Activated naive CD8-positive, alpha-beta T cell treated with anti-CD3 and anti-CD28 coated beads, Interleukin-2, amount 10 ng/mL, durations not matched to agents 7 days and 5 days (primary cell): ENCODE measurements around the gene CDS2. TPM values are rescaled to one million over a fixed set of nuclear protein-coding genes. Genes with fewer than 3 reads are reported as not detected.

Experiments
- ATAC-seq: fragments of 150-1000 bp; cut with Tn5 transposase; one replicate; pipeline ENCODE4 v1.10.0; 2021; ENCODE audit warnings: low read depth, moderate library complexity
- POLR2A ChIA-PET: fragments of 350-600 bp; sonication (Branson Sonifier 250); formaldehyde crosslinking; loops from one replicate; lab custom pipeline; 2021; ENCODE audit warnings: antibody characterized with exemption; lab: Charles Lee
- DNase-seq: peaks from one replicate; pipeline ENCODE4 v3.0.0; 2021
- H3K27ac Mint-ChIP-seq: one replicate; pipeline ENCODE4 v1.8.0; 2022; ENCODE audit warnings: mild to moderate bottlenecking, mixed read lengths
- H3K27me3 Mint-ChIP-seq: one replicate; pipeline ENCODE4 v1.8.0; 2022; ENCODE audit warnings: mild to moderate bottlenecking, moderate library complexity, mixed read lengths
- H3K36me3 Mint-ChIP-seq: one replicate; pipeline ENCODE4 v1.8.0; 2021; ENCODE audit warnings: mild to moderate bottlenecking, mixed read lengths
- H3K4me1 Mint-ChIP-seq: one replicate; pipeline ENCODE4 v1.8.0; 2021; ENCODE audit warnings: mixed read lengths
- H3K4me3 Mint-ChIP-seq: one replicate; pipeline ENCODE4 v1.8.0; 2022; ENCODE audit warnings: mild to moderate bottlenecking, moderate library complexity, mixed read lengths
- H3K9me3 Mint-ChIP-seq: one replicate; pipeline ENCODE4 v1.8.0; 2021; ENCODE audit warnings: mixed read lengths
- total RNA-seq, 2 experiments: library from RNA; stranded (reverse); gene quantifications; one replicate each; pipeline ENCODE4 v1.2.3, GENCODE V29; 2021

Gene CDS2
- total RNA-seq, 2 experiments from 2014 or later: 59.1 to 59.2 TPM

GRCh38 chr20:5127204-5127858 lies 523 bp downstream of the CDS2 start:
- Mint-ChIP-seq H3K27me3 (no peaks in the 10 kb centered on the region), H3K4me3 (peak overlapping the region; percentile 97), H3K4me1 (peaks cover 32% of the 10 kb centered on the region), H3K27ac (peak overlapping the region; percentile 96), H3K9me3 (no peaks in the 10 kb centered on the region), H3K36me3 (peaks cover 11% of the 10 kb centered on the region)
- ATAC-seq (peak; percentile 50), DNase-seq (peak; percentile 70)
- POLR2A ChIA-PET: interaction anchor here (0.7 to 2.1 kb wide), 11 partner anchors 7 to 364 kb away, joined by 3 to 22 read pairs (median 3); partner anchors contain the start of gene PCNA

GRCh38 chr20:5127859-5128424 lies 1.1 kb downstream of the CDS2 start:
- Mint-ChIP-seq H3K4me1 (peaks cover 26% of the 10 kb centered on the region), H3K9me3 (no peaks in the 10 kb centered on the region), H3K36me3 (peaks cover 10% of the 10 kb centered on the region), H3K4me3 (peak overlapping the region; percentile 97), H3K27me3 (no peaks in the 10 kb centered on the region), H3K27ac (peak overlapping the region; percentile 96)
- ATAC-seq: no peak
- DNase-seq: no peak
- POLR2A ChIA-PET: interaction anchor here (1.1 to 2.1 kb wide), 5 partner anchors 8 to 317 kb away, joined by 3 to 10 read pairs (median 6); partner anchors contain the start of gene PCNA

GRCh38 chr20:5128886-5129285 lies 2.1 kb downstream of the CDS2 start:
- H3K36me3 Mint-ChIP-seq: peaks cover 8% of the 10 kb centered on the region
- H3K27me3 Mint-ChIP-seq: no peaks in the 10 kb centered on the region
- POLR2A ChIA-PET: interaction anchor here (1.9 kb wide), 1 partner anchor 9 kb away, joined by 10 read pairs; the partner anchor contains the start of gene PCNA
- peak overlapping the region; percentile 97 for H3K4me3 Mint-ChIP-seq
- H3K9me3 Mint-ChIP-seq: no peaks in the 10 kb centered on the region
- peaks cover 24% of the 10 kb centered on the region for H3K4me1 Mint-ChIP-seq
- H3K27ac Mint-ChIP-seq: peak overlapping the region; percentile 96
- ATAC-seq (no peak), DNase-seq (no peak)

- no peaks in the 10 kb centered on the region for H3K27me3 Mint-ChIP-seq
- H3K9me3 Mint-ChIP-seq: no peaks in the 10 kb centered on the region
- H3K4me1 Mint-ChIP-seq: peaks cover 22% of the 10 kb centered on the region
- H3K4me3 Mint-ChIP-seq: no peak overlapping the region
- POLR2A ChIA-PET: interaction anchor here (0.6 to 1.4 kb wide), 3 partner anchors 11 to 1375 kb away, joined by 3 to 4 read pairs (median 3); no protein-coding TSS in a partner anchor
- no peak for DNase-seq
- no peak for ATAC-seq
- peaks cover 11% of the 10 kb centered on the region for H3K36me3 Mint-ChIP-seq
- H3K27ac Mint-ChIP-seq: peak overlapping the region; percentile 19
These were observed 4.7 kb downstream of the CDS2 start for GRCh38 chr20:5131502-5131901.

GRCh38 chr20:5133998-5134397 lies 7.2 kb downstream of the CDS2 start:
- Mint-ChIP-seq H3K36me3 (peaks cover 7% of the 10 kb centered on the region), H3K4me3 (no peak overlapping the region), H3K27me3 (no peaks in the 10 kb centered on the region), H3K4me1 (peaks cover 13% of the 10 kb centered on the region), H3K9me3 (no peaks in the 10 kb centered on the region), H3K27ac (no peak overlapping the region)
- POLR2A ChIA-PET: interaction anchor here (1.2 kb wide), 1 partner anchor 14 kb away, joined by 4 read pairs; the partner anchor contains the start of gene PCNA
- DNase-seq (no peak), ATAC-seq (no peak)

- POLR2A ChIA-PET: no interaction called here
- Mint-ChIP-seq H3K27me3 (no peaks in the 10 kb centered on the region), H3K4me1 (peaks cover 12% of the 10 kb centered on the region), H3K27ac (no peak overlapping the region), H3K36me3 (peaks cover 9% of the 10 kb centered on the region), H3K4me3 (no peak overlapping the region), H3K9me3 (no peaks in the 10 kb centered on the region)
- DNase-seq (no peak), ATAC-seq (no peak)
These were observed 8.7 kb downstream of the CDS2 start for GRCh38 chr20:5135363-5136012.

GRCh38 chr20:5136096-5136495 lies 9.3 kb downstream of the CDS2 start:
- Mint-ChIP-seq H3K9me3 (no peaks in the 10 kb centered on the region), H3K4me3 (no peak overlapping the region), H3K27me3 (no peaks in the 10 kb centered on the region), H3K27ac (no peak overlapping the region), H3K4me1 (peaks cover 12% of the 10 kb centered on the region), H3K36me3 (peaks cover 9% of the 10 kb centered on the region)
- no peak for DNase-seq
- ATAC-seq: no peak
- POLR2A ChIA-PET: no interaction called here

GRCh38 chr20:5140195-5140594 lies 13.4 kb downstream of the CDS2 start:
- no peak overlapping the region for H3K27ac Mint-ChIP-seq
- H3K4me3 Mint-ChIP-seq: no peak overlapping the region
- no peaks in the 10 kb centered on the region for H3K9me3 Mint-ChIP-seq
- peaks cover 4% of the 10 kb centered on the region for H3K4me1 Mint-ChIP-seq
- H3K27me3 Mint-ChIP-seq: no peaks in the 10 kb centered on the region
- peaks cover 10% of the 10 kb centered on the region for H3K36me3 Mint-ChIP-seq
- DNase-seq: no peak
- POLR2A ChIA-PET: interaction anchor here (0.7 kb wide), 1 partner anchor 45 kb away, joined by 3 read pairs; no protein-coding TSS in a partner anchor
- ATAC-seq: no peak

- H3K27me3 Mint-ChIP-seq: no peaks in the 10 kb centered on the region
- ATAC-seq (no peak), DNase-seq (no peak)
- H3K9me3 Mint-ChIP-seq: no peaks in the 10 kb centered on the region
- H3K27ac Mint-ChIP-seq: no peak overlapping the region
- peaks cover 7% of the 10 kb centered on the region for H3K4me1 Mint-ChIP-seq
- H3K4me3 Mint-ChIP-seq: no peak overlapping the region
- peaks cover 15% of the 10 kb centered on the region for H3K36me3 Mint-ChIP-seq
- POLR2A ChIA-PET: no interaction called here
These were observed 14.8 kb downstream of the CDS2 start for GRCh38 chr20:5141615-5142014.

- Mint-ChIP-seq H3K36me3 (peaks cover 18% of the 10 kb centered on the region), H3K9me3 (no peaks in the 10 kb centered on the region), H3K27ac (no peak overlapping the region), H3K27me3 (no peaks in the 10 kb centered on the region), H3K4me3 (no peak overlapping the region), H3K4me1 (peaks cover 20% of the 10 kb centered on the region)
- ATAC-seq (no peak), DNase-seq (no peak)
- POLR2A ChIA-PET: no interaction called here
These were observed 17.0 kb downstream of the CDS2 start for GRCh38 chr20:5143851-5144250.

- Mint-ChIP-seq H3K36me3 (peaks cover 16% of the 10 kb centered on the region), H3K27ac (no peak overlapping the region), H3K4me3 (no peak overlapping the region), H3K4me1 (peaks cover 20% of the 10 kb centered on the region), H3K27me3 (no peaks in the 10 kb centered on the region), H3K9me3 (no peaks in the 10 kb centered on the region)
- DNase-seq (no peak), ATAC-seq (no peak)
- POLR2A ChIA-PET: no interaction called here
These were observed 18.7 kb downstream of the CDS2 start for GRCh38 chr20:5145365-5146098.

- Mint-ChIP-seq H3K9me3 (no peaks in the 10 kb centered on the region), H3K4me1 (peaks cover 20% of the 10 kb centered on the region), H3K36me3 (peaks cover 16% of the 10 kb centered on the region), H3K4me3 (no peak overlapping the region), H3K27ac (no peak overlapping the region), H3K27me3 (no peaks in the 10 kb centered on the region)
- DNase-seq: no peak
- POLR2A ChIA-PET: no interaction called here
- ATAC-seq: no peak
These were observed 19.4 kb downstream of the CDS2 start for GRCh38 chr20:5146099-5146668.
